DMS153 (cell line): Measurements from ENCODE around the gene HIVEP3.

Source experiments
- DNase-seq: peaks from one replicate; lab custom pipeline; 2025; lab: John Stamatoyannopoulos, UW

HIVEP3 gene

DNA sequence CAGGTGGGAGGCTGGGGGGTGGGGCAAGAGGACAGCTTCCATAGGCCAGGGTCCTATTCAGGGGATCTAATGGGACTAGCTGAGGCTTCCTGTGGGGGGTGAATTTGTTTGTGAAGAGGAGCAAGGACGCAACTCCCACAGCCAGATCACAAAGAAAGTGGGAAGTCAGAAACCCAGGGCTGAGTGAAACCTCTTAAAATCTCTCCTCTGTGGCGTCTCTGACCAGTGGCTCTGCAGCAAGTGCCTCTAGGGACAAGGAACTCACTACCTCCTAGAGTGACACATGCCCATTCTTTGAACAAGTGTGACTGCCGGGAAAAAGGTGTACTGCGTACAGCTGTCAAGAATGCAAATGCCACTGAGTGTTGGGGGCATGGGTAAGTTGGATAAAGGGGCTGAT, 187.9 kb downstream of the HIVEP3 start:
- DNase-seq = no peak

DNA sequence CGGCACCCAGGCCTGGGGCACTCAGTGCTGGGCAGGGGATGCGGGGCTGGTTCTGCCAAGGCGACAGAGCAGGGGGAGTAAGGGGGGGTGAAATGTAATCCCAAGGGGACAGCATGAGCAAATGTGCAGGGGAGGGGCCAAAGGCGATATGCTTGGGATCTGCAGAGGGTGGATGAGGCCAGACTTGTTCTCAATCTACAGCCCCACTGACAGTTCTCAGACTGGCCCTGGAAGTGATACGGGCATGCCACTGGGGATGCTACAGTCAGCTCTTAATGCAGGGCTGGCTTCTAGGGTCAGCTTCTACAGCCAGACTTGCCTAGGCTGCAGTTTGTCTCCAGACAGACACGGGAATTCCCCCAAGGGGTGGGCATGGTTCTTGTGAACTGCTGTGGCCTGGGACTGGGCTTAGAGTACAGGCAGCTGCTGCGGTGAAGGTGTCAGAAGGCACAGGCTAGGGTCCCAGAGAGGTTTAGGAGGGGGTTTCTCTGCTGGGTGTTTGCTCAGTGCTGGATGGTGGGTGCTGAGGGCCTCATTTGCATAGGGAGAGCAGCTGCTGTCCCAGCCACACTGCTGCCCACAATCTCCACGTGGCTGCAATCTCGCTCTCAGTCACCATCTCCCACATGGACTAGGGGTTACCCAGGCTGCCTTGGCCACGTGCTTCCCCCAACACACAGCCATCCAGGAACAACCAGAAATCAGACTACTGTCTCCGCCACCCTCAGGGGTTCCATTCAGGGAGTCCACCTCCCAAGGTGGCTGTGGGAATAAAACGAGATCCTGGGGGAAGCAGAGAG, 190.1 kb downstream of the HIVEP3 start:
- no peak for DNase-seq

DNA sequence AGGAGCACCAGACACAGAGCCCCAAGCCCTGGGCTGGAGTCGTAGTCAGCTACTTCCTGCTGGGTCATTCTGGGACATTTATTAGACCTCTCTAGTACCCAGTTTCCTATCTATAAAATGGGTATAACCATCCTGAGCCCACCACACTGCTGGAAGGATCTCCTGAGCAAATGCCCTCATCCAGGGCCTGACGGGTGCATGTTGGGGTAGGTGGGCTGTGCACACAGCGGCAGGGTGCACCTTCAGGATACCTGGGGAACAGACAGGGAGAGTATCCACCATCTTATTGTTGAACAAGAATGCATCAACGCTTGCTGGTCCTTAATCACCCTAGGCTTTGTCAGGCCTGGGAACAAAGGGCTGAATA, 191.0 kb downstream of the HIVEP3 start:
- no peak for DNase-seq

DNA sequence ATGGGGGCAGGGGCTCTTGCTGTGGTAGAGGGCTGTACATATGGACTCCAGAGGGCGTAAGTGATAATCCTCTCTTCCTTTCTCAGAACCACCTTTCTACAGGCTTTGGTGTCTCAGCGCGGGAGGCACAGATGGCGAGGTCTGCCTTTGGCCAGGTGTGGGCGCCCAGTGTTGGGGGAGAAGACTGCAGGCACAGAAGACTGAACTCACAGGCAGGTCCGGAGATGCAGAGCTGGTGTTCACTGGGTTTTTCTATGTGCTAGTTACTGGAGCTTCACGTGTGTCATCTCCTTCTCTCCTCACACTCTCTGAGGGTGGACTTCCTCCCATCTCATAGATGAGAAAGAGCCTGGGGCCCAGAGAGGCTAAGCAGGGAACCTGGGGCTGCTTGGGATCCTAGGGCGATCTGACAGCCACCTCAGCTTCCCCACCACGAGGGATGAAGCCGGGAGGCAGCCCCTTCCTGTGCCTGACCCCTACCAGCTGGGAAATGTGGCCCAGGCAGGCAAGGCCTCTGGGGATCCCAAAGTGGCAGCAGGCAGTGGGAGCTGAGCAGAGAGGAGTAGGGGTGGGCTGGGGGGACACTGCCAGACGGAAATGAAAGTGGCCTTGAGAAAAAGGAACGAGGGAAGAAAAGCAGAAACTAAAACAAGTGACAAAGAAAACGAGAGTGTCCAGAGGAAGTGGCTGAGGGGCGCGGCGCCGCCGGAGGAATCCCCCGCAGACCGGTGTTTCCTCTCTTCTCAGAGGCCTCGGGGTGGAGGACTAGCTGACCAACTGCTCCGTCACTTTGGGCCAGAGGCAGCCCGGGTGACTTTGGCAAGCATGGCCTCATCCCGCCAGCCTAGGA, 191.6 kb downstream of the HIVEP3 start:
- DNase-seq = no peak

DNA sequence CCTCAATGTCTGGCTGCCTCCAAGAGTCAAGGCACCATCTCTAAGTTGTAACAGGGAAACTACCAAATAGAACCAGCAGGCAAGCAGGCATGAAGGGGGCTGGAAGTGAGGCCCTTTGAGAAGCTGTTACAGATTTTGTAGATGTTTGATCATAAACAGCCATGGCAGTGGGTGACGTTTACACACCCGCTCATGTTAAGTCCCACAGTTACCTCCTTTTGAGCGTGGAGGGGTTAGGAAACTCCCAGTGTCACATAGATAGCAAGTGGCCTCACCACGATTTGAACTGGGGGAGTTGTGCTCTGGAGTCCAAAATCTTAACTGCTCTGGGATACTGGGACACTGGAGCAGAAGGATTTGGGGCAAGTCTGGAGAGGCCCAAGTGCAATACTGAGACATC, 192.4 kb downstream of the HIVEP3 start:
- DNase-seq = no peak

DNA sequence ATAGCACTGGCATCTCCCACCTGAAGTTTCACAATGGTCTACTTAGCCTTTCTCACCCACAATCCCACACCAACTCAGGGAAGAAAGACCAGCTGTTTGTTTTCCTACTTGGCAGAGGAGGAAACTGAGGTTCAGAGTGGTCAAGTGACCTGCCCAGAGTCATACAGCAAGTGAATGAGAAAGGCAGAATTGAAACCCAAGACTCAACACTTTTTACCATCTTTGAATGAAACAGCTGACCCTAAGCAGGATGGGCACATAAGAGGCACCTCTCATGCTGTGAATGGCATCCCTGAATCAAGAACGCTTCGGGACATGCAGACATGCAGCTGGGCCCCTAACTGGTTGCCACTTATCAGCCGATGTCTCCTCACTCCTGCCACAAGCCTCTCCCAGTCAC, 193.8 kb downstream of the HIVEP3 start:
- no peak for DNase-seq

DNA sequence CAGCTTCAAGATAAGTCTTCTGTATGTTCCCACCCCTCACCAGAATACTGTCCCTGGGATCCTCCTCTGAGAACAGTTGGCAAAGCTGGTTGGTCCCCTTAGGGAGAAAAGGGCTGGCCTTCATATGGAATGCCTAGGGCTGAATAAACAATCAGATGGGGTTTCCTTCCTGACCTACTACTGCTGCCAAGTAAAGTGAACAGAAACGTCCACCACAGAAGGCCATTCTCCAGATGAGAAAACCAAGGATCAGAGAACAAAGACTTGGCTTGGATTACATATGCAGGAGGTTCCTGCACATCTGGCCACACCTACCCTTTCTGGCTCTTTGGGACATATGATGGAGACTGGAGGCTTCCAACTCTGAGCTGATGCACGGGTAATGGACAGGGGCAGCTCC, 194.5 kb downstream of the HIVEP3 start:
- DNase-seq = no peak

DNA sequence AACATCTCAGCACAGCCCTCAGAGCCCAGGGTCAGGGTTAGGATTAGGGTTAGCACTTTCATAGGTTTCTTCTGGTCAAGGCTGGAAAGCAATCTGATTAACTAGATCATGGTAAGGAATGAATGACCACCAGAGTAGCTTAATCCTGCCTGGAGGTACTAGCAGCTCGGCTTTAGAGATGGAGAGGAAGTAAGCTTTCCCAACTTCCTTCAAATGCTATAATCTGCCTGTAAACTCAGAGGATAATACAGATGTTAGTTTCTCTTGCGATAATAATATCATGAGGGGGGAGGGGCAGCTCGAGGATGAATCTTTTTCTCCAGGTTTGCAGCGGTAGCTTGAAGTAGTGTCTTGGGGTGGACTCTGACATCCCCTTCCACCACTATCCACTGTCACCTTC, 194.9 kb downstream of the HIVEP3 start:
- no peak for DNase-seq

DNA sequence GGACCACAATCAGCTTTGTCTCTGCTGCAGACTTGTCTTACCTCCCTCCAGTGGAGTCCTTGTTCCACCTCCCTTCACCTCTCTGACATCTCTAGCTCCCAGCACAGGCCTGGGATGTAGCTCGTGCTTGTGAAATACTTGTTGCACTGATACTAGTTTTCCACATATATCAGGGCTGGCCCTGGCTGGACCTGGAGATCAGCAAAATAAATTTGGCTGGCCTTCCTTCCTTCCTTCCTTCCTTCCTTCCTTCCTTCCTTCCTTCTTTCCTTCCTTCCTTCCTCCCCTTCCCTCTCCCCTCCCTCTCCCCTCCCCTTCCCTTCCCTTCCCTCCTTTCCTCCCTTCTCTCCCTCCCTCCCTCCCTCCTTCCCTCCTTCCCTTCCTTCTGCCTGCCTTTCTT, 196.5 kb downstream of the HIVEP3 start:
- no peak for DNase-seq

DNA sequence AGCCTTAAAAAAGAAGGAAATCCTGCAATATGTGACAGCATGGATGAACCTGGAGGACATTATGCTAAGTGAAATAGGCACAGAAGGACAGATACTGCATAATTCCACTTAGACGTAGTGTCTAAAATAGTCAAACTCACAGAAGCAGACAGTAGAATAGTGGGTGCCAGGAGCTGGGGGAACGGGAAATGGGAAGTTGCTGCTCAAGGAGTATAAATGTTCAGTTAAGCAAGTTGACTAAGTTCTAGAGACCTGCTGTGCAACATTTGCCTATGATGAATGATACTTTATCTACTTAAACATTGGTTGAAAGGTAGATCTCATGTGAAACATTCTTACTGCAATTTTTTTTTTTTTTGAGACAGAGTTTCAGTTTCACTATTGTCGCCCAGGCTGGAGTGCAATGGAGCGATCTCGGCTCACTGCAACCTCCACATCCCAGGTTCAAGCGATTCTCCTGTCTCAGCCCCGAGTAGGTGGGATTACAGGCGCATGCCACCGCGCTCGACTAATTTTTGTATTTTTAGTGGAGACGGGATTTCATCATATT, 197.8 kb downstream of the HIVEP3 start:
- DNase-seq = no peak

DNA sequence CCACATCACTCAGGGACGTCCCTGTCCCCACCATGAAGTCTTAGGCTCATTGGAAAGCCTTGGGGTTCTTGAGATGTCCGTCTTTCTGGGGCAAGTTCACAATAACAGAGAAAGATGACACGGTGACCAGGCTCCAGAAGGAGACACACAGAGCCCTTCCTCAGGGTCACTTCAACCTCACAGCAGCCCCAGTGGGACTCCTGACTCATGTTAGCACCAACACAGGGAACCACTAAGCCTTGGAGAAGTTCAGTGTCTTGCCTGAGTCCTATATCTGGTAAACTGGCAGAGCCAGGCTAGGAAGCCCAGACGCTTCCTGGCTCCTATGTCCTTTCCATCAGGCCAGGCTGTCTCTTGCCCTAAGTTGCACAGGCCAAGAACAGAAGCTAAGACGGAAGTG, 199.1 kb downstream of the HIVEP3 start:
- no peak for DNase-seq

DNA sequence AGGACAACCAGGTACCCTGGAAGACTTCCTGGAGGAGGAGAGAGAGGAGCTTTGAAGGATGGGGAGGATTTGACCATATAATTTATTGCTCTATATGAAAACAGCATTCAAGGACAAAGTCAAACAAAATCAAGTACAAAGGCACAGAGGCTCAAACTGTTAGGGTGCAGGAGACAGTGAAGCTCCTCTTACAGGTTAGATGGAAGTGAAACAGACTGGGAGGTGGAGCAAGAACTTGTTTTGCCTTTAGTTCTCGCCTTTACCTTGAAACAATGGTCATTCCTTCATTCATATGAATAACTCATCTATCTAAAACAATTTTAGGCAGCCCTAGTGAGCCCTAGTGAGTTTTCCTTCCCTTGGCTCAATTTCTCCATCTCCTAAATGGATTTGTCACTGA, 199.6 kb downstream of the HIVEP3 start:
- no peak for DNase-seq

DNA sequence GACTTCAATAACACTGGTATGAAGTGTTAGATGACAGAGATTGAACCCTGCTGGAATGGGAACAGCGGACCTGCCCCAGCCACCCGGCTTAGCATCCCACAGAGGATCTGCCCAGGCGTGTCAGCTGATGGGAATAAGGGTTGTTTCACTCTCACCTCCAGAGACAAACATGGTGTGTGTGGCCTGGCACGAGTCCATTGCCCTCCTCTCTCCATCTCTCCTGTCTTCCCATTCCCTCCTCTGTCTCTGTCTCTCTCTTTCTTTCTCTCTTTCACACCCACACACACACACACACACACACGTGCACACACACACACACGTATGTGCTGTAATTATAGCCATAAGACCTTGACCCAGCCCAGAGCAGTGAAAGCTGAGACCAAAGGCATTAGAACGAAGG, 200.2 kb downstream of the HIVEP3 start:
- no peak for DNase-seq

DNA sequence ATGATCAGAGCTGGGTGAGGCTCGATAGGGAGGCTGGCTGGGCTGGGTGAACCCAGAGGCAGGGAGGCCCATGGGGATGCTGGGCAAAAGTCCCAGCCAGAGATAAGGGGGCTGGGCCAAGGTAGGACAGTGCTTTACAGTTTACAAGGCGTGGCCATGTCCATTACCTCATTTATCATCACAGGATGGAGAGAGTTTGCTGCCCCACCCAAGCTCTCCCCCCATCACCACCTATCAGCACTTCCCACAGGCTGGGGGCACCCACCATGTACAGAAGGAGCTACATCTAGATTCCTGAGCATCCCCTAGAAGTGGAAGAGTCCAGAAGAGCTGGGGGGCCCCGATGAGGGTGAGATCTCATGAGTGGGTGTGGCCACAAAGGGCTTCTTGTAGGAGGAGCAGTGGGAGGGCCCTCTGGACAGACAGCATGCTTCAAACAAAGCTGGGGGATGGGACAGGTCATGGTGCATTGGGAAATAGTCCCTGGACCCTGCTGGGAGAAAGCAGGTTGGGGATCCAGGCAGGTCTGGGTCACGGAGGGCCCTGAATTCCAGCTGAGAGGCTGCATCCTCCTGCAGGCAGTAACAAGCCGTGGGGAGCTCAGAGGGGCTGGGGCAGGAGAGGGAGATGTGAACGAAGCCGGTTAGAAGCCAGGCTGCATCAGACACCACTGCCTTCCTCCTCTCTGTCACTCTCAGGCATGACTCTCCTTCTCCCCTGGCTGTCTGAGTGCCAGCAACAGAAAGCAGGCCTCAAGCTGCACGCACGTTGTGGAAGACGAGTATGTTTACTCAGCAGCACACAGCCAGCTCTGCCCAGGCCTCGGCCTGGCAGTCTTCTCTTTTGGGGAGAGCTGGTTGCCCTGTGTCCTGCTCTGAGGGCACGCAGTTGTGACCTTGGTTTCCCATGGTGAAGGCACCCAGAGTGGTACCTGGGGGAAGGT, 202.3 kb downstream of the HIVEP3 start:
- no peak for DNase-seq

DNA sequence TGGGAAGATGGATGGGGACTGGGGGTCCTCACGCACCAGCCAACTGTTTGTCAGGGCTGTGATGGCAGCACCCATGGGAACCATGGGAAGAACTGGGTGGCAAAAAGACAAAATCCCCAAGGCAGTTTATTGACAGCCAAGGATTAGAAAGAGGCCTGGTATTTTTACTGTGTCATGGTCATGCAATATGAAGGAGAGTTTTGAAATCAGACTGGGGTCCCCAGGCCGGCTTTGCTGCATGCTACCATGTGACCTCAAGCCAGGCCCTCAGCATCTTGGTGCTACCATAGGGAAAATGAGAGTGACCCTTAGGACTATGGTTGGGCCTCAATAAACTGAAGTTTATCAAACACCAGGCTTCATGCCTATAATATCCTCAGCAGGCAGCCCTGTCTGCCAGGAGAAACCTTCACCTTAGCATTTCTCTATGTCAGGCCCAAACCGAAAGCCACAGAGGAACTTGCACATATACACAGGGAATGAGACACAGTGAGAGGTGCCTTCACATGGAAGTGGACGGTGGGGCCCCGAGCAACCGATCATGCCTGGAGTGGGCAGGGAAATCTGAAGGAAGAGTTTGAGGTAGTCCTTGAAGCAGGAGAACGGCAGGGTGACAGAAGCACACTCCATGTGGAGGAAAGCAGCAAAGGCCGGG, 203.2 kb downstream of the HIVEP3 start:
- no peak for DNase-seq

DNA sequence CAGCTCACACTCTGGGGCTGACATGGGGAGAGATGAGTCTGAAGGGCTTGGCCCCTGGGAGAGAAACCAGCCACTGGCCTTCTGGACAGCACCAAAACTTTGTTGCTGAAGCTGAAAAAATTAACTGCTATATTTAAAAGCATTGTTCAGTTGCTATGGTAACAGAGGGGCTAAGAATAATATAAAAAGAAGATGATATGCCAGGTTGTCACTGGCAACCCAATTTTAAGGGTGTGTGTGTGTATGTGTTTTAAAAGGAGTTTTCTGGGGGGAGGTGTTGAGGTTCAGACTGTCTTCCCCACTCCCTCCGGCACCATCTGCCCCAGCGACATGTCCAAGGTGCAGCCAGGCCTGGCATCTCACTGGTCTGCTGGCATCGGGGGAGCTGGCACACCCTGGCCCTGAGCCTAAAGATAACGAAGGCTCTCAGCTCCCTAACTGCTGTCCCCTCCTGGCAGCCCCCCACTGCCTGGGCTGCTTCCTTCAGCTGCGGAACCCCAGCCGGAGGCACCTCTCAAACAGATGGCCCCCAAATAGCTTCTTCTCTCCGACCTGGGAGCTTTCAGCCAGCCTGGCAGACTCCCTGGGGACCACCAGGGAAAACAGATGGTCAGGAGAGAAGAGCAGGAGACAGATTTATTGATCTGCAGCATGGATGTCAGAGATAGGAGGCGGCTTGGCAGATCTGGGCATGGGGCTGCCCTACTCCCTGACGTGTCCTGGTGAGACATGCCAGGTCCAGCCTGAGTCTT, 203.9 kb downstream of the HIVEP3 start:
- no peak for DNase-seq

DNA sequence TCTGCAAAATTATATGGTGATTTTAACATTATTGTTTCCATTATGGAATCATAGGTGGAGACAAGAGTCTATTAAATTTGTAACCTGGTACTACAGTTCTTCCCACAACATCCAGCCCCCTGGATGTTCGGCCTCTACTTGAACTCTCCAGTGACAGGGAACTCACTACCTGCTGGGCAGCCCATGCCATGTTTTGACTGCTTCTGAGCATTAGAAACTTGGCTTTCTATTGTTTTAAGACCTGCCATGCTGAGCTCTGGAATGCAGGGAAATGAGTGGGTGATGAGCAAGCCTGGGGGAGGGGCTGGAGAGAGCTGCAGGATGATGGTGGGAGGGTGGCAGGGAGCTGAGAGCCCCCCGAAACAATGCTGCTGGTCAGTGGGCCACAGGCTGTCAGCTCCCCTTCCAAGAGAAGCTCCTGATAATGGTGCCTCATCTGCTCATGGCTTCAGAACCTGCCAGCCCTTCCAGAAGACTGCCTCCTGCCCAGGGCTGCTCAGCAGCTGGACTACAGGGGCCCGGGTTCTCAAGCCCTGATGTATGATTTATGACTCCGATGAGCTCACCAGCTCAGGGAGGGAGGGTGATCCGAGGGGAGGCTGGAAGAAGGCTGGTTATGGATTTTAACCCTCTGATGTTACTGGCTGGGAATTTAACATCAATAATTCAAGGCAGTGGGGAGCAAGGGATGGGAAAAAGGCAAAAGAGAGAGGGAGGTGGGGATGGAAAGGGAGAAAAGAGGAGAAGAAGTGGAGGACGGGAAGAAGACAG, 205.0 kb downstream of the HIVEP3 start:
- DNase-seq = no peak

DNA sequence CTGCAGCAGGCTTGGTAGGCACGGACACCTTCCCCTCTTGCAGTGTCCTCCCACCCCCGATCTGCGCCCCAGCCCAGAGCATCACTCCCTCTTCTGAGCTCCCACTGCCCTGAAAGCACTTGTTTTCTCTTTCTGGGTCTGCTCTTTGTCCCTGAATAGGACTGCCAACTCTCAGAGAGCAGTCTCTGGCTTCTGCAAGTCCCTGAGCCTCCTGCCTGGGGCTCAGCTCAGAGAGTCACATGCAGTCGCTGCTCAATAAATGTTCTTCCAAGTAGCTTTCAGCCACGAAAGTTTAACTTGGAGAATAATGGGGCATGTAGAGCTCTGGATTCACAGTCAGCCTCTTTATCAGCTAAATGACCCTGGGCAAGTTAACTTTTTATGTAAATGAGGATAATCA, 205.6 kb downstream of the HIVEP3 start:
- no peak for DNase-seq

DNA sequence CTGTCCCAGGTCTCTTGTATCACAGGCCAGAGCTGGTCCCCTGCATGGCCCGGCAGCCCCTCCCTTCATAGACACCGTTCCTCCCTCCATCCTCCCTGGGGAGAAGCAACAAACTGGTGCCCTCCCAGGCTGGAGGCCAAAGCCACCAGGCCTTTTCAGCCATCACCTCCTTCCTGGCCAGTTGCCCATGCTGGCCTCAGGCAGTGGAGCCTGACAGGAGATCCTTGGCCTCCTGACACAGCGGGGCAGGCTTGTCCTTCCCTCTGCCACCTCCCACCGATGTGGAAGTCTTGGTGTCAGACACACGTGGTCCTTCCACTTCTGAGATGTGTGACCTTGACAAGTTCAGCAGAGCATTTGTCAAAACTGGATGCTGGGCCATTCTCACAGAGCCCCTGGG, 206.0 kb downstream of the HIVEP3 start:
- no peak for DNase-seq

DNA sequence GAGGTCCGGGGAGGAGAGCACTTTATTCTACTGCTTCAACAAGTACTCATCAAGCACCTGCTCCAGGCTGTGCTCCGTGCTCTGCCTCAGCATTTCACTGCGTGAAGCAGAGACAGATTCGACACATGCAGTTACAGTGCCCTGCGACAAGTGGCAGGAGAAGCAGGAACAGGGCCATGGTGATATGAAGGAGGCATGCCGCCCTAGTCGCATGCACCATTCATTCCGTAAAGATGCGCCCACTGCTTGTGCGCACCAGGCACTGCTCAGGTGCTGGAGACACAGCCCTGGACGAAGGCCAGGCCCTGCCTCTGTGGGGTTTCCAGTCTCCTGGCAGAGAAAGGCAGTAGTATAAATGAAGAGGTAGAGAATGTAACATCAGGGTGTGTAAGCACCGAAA, 206.6 kb downstream of the HIVEP3 start:
- no peak for DNase-seq
